Renal cortical epithelial cell (primary cell): Measurements from ENCODE around the gene BTG4. TPM values are rescaled to one million over a fixed set of nuclear protein-coding genes. Genes with fewer than 3 reads are reported as not detected.

Source experiments
- DNase-seq: peaks from one replicate; pipeline ENCODE4 v3.0.0-alpha.2; 2011; ENCODE audit warnings: low read depth
- total RNA-seq: library from RNA; depleted of rRNA; stranded (reverse); fragments of >200 nt; gene quantifications from 2 replicates; pipeline ENCODE4 v1.2.3, GENCODE V29; 2014

The BTG4 gene
- total RNA-seq, 1 donor from 2014 or later = not detected

DNA sequence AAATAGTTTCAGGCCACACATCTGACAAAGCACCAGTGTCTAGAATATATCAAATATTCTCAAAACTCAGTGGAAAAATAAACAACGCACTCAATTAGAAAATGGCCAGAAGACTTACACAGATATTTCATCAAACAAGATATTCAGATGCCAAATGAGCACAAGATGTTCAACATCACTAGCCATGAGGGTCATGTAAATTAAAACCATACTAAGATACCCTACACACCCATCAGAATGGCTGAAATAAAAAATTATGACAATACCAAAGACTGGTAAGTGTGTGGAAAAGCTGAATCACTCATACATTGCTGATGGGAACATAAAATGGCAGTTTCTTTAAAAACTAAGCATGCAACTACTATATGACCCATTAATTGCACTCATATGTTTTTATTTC is 21.7 kb downstream of the BTG4 start:
- DNase-seq = no peak

DNA sequence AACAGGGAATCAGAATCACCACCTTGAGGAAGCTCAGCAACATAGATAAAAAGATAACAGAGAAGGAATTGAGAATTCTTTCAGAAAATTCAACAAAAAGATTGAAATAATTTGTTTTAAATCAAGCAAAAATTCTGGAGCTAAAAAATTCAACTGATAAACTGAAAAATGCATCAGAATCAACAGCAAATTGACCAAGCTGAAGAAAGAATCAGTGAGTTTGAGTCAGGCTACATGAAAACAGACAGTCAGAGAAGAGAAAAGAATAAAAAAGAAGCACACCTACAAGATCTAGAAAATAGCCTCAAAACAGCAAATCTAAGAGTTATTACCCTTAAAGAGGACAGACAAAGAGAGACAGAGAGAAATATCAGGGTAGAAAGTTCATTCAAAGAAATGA is 28.8 kb downstream of the BTG4 start:
- DNase-seq = peak; percentile 2

DNA sequence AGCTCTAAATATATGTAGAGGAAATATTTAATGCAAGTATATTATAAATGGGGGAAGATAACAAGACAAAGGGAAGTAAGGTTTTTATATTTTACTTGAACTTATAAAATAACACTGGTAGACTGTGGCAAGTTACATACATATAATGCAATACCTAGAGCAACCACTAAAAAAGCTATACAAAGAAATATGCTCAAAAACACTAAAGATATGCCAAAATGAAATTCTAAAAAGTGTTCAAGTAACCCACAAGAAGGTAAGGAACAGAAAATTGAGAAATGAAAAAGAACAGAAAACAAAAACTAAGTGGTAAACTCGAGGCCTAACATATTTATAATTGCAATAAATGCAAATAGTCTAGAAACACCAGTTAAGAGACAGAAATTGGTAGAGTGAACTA is 32.5 kb downstream of the BTG4 start:
- DNase-seq = no peak

DNA sequence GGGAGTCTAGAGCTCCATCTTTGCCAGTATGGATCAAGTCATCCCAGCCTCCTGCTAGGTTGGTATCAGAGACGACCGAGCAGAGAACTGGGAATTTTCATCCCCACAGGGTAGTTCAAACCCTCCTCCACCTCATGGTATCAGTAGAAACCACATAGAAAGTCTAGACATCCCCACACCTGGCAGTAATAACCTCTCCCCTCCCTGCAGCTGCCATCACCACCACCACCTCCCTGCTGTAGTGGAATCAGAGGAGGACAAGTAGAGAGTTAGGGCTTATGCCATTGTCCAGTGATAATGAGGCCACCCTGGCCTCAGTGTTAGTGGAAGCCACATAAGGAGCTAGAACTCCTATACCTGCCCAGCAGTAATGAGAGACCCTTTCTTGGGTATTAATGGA is 34.3 kb downstream of the BTG4 start:
- no peak for DNase-seq

DNA sequence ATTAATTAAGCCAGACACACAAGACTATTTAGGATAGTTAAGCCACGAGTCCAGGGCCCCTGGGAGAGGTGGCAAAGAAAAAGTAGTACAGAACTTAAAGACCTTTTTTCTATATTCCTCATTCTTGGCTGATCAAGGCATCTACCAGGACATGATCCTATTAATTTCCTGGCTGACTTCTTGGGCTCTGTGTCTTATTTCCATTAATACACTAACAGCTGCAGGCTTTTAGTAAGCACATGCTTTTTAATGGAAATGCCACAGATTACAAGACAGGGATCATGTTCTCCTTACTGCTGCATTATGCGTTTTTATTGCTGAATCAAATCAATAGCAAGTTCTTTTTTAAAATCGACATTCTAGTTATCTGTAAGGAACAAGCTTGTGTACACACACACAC is 35.2 kb downstream of the BTG4 start:
- DNase-seq = no peak

DNA sequence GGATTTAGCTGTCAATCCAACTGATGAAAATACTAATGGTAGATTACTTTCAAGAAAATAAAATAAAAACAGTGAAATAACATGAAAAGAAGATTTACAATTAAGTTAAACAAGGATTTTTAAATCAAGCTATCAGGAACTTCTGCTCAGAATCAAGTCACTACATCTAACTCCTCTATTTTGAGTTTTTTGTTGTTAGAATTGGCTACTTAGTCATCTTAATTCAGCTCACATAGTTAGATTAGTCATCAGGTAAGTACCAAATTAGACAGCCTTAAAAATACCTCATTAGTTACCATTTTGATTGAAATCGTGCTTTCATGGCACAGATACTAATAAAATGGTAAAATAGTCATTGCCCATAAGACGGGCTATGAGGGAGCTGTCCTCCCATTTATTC is 35.8 kb downstream of the BTG4 start:
- peak; percentile 2 for DNase-seq

DNA sequence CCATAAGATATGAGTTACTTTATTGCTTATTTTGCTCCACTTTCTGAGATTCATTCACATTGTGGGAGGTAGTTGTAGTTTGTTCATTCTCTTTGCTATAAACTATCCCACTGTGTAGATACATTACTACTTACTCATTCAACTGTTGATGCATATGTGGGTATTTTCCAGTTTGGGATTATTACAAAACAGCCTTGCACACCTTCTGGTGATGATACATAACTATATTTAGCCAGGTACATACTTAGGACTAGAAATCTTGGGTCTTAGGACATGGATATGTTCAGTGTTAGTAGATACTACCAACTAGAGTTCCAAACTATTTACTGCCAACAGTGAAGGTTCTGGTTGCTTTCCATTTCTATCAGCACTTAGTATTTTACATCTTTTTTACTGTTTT is 37.8 kb downstream of the BTG4 start:
- no peak for DNase-seq

DNA sequence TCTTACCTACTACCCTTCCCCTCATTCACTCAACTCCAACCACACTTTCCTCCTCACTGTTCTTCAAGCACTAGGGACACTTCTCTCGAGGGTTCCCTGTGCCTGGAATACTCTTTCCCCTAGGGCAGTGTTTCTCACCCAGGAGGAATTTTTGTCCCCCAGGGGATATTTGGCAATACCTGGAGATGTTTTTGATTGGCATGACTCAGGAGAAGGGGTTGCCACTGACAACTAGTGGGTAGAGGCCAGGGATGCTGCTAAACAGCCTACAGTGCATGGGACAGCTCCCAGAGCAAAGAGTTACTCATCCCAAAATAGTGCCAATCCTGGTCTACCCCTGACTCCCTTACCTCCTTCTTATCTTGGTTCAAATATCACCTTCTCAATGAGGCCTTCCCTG is 40.0 kb downstream of the BTG4 start:
- peak; percentile 2 for DNase-seq

DNA sequence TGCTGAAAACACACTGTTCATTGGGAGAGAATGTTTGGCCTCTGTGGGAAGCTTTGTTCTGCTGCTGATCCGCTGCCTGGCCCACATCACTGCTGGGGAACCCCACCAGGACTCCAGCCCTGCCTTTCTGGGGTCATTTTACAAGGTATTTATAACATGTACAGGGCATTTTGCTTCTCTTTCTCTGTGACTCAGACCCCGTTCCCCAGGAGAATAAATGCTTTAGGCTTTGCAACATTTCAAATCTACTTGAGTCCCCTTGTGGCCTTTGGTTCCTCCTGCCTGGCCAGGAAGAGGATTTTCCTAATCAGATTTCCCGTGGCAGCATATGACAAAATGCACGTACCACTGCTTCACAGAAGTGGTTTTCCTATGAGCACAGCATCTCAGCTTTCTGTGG is 43.0 kb downstream of the BTG4 start:
- no peak for DNase-seq

DNA sequence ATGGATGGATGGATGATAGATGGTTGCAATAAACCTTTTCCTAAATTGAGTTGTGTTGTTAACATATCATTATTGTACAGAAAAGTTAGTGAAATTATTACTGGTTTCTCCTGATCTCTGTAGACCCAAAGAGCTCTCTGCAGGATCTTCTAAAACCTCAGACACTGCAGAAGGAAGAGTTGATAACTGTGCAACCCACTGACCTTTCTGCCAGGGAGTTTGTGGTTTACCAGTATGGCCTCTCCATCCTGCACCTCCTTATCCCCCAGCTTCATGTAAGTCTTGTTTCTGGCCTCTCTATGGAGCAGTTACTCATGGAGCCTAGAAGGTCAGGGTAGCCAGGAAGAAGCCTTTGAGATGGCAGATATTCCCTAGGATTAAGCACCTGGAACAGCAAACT is 45.6 kb downstream of the BTG4 start:
- no peak for DNase-seq

DNA sequence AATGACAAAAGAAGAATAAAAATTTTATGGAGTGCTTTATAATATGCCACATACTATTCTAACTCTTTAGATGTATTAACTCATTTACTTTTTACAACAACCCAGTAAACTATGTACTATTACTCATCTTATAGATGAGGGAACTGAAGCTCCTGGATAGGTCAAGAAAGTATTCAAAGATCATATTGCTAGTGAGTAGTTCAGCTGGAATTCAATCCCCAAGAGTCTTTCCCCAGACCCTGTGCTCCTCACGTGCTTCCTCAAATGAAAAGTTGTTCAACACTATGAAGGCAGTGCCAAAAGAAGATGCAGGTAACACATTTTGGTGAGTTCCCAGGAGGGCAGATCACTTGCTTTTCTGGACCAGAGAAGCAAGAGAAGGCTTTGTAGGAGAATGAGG is 46.8 kb downstream of the BTG4 start:
- DNase-seq = no peak

DNA sequence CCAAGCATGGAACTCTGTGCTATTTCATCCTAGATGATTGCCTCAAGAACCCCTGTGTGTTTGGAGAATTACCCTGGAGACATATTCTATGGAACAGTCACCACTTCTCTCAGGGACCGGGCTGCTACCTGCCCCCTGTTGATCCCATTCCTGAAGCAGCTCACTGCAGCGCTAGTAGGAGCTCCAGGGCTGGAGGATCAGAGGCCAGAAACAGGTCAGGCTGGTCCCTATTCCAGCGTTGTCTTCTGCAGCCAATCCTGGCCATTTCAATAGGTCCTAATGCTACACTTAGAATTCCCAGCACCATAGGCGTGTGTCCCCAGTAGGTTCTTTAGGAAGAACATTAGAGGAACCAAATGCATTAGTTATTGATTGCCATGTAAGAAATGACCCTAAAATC is 48.9 kb downstream of the BTG4 start:
- DNase-seq = no peak

DNA sequence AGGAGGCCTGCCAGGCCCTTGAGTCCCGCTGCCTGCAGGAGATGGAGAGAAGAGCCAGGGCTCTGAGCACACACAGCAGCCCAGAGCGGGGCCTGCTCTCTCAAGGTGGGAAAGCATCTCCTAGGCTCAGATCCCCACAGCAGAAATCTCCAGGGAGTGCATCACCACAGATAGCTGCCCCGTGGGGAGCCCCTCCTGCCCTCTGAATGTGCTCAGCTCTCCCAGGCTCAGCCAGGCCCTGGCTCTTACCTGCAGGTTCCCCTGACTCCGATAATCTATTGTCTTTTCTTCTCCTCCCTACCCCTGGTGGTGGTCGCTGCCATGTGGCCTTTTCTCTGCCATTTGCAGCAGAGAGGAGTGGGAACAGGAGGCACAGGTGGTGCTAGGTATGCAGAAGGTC is 49.9 kb downstream of the BTG4 start:
- DNase-seq = no peak

DNA sequence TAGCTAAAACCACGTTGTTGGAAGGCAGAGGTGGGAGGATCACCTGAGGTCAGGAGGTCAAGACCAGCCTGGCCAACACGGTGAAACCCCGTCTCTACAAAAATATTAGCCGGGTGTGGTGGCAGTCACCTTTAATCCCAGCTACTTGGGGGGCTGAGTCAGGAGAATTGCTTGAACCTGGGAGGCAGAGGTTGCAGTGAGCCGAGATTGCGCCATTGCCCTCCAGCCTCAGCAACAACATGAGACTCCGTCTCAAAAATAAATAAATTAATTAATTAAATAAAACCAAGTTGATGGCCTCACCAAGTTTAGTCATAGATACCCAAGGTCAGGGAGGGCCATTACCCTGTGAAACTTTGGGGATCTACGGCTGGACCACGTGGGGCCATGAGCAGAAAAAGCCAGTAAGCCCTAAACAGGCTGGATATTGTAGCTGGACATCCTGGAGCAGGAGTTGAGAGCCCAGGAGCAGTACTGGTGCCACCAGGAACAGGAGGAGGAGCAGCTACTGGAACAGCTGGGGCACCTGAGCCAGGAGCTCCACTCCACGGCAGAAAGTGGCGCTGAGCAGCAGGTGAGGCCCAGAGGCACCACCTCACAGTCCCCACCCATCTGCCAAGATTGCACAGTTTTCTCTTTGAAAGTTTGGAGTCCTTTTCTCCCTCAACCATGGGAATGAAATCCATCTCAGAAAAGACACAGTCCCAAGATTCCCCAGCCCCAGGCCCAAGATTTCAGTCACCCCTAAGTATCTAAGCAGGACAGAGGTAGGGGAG is 50.5 kb downstream of the BTG4 start:
- no peak for DNase-seq

DNA sequence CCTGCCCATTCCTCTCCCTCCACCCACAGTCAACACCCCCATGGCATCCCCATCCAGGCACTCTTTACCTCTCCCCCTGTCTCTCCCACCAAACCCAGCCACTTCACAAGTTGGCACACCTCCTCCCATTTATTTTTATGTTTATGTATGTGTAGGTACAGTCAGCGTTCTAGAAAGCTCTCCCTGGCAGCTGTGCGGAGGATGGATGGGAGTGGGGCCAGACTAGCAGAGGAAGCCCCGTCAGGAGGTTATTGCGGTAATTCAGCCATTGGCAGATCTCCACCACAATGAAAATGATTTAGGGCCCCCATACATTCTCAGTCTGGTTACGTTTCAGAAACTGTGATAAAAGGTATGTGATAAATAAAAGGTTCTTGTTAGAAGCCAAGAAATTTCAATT is 51.3 kb downstream of the BTG4 start:
- DNase-seq = no peak

DNA sequence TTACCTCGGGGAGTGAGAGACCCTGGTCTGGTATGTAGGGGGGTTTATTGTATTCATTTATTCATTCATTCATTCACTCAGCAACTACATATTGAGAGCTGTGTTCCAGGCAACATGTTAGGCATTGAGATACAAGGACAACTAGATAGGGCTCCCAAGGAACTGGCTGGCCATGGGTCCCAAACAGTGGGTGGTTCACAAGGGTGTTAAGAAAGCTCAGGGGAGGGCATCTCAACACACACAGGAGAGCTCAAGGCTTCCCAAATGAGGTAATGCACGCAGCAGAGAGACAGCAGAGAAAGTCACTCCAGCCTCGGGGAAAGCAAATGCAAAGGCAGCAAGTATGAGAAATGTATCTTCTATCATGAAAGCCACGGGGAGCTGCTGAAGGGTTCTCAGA is 51.8 kb downstream of the BTG4 start:
- DNase-seq = no peak

DNA sequence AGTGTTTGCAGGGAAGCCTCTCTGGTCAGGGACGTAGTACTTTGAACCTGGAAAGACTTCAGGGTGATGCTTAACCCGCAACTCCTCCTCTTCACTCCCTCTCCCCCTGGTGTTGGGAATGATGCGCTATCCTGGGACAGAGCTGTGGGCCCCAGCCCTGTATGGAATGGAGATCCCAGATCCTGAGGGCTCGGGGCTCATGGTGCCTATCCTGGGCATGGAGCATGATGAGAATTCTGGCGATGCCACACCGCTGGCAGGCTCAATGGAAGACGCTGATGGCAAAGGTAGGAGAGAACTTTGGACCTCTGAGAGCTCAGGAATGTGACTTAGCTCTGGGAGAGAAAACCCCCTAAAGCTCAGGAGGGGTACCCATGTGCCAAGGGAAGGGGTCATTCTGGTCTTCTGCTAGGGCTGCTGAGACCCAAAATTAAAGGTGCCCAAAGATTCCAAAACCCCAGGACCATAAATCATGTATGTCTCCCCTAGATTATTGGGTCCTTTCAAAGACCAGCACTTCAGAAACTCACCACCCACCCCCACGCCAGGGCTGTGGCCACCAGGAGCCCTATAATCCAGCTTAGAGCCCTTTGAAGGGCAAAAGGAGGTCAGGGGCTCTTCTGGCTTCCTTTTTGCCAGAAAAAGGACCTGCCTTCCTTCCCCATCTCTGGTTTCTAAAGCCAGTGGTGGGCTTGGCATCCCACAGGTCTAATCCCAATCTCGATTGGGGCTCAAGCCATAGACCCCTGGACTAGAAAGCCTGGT is 52.5 kb downstream of the BTG4 start:
- DNase-seq = no peak

DNA sequence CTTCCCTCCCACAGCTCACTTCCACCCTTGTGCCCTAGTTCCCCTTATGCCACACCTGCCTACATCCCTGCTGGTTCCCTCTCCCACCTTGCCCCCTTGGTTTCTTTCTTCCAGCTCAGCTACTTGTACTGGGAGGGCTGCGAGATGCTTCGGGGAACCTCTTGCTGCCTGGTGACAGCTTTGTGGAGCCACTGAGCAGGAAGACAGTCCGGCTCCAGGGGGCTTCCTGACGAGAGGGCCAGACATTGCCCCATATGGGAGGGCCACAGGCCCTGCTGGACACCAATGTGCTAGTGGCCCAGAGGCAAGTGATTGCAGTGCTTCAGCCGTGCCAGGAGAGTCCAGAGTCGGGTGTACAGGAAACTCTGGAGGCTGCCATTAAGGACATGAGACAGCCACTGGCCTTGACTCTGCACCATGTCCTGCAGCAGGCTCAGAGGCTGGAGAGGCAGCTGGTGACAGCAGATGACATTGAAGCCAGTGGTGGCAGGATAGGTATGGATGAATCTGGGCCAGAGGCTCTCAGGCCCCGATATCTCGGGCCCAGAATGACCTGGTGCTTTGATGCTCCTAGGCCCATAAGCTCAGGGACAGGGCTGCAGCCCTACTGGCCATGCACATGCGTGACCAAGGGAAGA is 54.3 kb downstream of the BTG4 start:
- no peak for DNase-seq

DNA sequence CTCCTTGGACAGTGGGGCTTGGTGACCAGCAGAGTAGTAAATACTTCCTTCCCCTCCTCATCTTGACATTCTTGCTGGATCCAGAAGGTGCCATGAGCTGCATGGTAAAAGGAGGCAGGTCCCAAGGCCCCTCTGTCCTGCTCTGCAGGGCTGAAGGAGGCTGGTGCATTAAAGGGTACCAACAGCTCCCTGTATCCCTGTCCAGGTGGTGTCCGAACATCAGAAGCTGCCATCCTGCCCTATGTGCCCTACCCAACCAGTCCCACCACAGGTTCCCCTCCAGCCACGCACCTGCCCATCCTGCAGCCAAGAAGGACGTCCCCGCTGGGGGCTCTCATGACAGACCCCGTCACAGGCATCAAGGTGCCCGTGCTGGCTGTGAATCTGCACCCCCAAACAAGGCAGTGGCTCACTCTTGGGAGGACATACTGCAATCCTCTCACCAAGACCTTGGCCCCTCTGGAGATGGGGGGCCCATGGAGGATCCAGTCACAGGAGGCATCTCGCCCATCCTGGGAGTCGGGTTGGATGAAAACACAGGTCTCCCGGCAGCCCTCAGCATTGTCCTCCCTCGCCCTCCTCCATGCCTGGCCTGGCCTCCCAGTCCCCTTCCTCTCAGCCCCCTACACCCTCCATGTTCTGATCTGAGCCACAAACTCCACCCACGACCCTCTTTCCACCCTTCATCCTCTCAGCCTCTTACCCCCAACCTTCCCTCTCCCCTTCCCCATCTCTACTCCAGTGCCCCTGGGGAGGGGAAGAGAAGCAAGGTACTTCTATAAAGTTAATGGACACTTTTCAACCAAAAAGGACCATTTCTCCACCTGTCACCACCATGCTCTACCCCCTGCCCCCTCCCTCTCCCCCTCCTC is 55.1 kb downstream of the BTG4 start:
- DNase-seq = no peak

DNA sequence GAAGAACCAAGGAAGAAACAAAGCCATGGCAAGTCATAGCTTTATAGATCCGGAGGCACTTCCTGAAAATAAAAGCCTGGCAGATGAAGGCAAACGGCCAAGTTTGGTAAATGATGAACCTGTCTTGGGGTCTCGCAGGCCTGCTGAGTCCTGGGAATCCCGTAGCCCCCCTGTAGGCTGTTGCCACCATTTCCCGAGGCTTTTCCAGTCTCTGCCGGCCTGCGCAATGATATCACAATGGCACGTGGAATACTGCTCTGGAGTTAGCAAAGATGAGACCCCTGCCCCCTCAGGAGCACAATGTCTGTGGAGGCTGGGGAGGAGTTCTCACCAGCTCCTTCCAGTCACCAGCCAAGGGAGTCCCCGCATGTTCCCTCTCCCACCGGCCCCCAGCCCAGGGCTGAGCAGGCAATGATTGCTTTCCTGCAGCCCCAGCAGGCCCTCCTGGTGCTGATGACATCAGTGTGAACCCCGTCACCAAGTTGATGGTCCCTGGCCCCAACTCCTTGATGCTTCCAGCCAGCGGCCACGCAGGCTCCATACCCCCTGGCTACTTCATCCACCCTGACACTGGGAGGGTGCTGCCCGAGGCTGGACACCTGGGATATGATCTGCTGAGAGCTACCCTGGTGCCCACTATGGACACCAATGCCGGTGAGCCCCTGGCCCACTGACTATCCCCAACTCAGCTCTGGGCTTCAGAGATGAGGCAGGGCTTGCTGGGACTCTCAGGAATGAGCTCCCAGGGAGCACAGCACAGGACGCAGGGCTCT is 55.9 kb downstream of the BTG4 start:
- no peak for DNase-seq
